ENCODE measurements around the gene DNAL4.

The DNAL4 gene

DNA sequence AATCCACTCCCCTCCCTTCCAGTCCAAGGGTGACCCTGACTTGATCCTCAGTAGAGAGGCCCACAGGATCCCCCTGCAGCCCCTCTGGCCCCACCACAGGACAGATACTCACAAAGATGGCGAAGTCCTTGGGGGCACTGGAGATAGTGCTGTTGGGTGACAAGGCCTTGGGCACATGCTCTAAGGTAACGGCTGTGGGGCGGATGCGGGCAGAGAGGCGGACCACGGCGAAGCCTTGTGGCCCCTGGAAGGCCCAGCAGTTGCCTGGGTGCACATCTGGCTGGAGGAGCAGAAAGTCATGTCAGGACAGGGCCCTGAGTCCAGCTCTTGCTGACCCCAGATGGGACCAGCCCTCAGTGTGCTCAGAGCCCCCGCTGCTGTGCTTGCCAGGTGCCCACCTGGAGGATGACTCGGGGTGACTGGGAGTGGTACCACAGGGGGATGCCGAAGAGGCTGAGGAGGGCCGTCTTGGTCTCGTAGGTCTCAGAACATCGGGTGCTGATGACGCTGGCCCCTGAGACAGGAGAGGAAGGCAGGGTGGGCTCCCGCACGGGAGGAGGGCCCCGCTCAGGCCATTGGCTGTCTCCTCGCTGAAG, 55.4 kb downstream of the DNAL4 start:
- FAIRE-seq = no peak

DNA sequence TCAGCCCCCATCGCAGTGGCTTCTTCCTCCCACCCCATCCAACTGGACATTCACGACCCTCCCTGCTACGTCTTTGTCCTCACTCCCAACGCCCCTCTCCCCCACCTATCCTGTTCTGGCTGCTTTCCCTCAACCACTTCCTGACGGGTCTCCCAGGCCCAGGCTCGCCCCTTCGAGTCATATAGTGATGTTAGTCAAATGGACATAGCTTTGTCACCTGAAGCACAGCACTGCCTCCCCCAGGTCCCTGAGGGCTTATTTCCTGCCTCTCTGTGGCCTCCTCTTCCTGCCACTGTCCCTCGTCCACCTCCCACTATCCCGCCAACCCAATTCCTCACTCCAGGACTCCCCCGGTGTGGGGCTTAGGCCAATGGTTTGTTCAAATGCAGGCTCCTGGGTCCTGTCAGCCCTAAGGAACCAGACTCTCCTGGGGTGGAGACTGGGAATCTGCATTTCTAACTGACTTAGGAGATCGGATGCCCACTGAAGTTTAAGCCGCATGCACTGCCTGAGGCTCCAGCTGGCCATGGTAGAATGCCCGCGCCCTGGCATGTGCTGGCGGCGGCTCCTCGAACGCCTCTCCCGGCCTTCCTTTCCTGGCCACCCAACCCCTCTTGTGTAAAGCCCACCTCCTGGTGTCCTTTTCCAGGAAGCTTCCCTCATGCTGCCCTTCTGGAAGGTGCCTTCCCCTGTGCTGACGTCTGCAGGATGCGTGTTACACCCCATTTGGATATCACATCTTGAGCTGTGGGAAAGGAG, 56.5 kb downstream of the DNAL4 start:
- no peak for FAIRE-seq

GRCh38 chr22:38736257-38736570, 57.7 kb downstream of the DNAL4 start:
- FAIRE-seq = no peak

DNA sequence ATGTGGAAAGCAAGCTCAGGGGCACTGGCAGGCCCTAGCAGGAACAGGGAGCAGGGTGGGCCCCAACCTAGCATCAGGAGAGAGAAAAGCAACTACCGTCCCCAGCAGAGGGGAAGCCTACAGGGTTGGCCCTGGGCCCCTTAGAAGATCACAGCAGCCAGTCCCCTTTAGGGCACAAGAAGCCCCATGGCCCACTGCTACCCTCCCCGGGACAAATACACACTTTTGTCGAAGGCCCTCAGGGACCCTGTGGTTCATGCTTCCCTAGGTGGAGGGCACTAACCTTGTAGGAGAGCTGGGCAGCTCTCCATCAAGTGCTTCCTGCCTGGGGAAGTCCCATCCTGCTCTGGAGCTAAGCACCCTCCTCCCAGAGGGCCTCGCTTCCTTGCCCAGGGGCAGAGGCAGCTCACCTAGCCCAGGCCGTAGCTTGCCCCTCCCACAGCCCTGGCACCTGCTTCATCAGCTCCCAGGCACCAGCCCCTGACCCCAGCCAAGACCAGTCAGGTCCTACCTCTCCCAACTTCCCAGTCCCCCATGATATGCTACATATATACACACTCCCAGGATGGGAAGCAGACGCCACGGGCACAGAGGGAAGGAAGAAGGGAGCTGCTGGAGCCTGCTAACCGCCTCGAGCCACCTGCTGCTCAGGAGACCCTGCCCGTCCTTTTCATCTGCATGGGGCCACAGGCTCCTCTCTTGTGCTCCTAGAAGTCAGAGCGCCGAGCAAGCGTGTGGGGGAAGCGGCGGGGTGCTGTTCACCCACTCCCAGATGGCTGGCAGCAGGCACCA, 58.3 kb downstream of the DNAL4 start:
- no peak for FAIRE-seq

GRCh38 chr22:38735126-38735464, 58.8 kb downstream of the DNAL4 start:
- no peak for FAIRE-seq

DNA sequence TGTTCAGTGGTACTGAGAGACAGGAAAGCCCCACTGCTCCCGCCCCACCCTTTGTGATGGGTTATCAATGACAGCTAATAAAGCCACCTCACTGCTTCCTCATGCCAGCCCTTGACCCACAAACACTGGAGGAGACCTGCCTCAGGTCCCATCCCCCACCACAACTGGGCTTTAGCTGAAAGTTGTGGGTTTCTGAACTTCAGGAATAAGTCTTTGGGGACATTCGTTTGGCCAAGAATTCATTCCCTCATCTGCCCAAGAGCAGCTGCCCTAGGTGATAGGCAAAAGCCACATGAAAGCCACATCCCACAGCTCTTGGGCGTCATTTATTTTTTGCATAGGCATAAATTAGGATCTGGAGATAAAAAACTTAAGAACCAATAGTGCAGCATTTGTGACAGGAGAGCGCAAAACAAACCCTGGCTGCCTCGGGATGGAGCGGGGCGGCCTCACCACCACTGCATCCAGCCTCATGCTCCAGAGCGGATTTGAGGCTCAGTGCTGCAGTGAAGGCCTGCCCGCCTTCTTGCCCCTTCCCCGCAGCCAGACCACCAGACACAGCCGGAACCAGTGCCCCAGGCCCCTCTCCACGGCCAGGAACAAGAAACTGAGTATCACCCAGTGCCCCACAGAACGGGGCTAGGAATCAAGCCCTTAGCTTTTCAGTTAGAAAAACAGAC, 59.4 kb downstream of the DNAL4 start:
- FAIRE-seq = no peak

DNA sequence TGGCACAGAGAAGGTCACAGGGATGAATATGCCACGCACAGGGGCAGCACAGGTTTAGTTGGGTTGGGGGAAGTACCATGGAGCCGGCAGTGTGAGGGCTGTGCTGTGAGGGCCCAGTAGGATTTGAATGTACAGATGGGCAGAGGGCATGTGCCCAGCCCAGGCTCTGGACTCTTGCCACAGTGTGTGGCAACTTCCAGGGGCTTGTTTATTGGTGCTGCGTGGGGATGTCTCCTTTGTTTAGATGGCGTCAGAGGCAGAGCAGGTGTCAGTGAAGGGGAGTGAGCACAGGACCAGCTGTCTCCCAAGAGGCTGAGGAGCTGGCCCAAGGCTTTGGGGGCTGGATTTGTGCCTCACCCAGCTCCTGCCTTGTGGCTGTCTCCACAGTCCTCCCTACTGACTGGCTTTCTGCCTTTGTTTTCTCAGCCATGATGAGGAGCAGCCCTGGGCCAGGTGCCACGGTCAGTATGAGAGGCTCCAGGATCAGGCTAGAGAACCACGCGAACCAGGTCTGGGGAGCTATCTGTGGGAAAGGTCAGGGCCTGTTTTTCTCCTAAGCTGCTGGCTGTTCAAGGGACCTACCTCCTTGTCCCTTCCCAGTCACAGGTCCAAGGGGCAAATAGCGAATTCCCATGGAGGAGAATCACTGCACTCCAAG, 60.1 kb downstream of the DNAL4 start:
- FAIRE-seq = no peak

DNA sequence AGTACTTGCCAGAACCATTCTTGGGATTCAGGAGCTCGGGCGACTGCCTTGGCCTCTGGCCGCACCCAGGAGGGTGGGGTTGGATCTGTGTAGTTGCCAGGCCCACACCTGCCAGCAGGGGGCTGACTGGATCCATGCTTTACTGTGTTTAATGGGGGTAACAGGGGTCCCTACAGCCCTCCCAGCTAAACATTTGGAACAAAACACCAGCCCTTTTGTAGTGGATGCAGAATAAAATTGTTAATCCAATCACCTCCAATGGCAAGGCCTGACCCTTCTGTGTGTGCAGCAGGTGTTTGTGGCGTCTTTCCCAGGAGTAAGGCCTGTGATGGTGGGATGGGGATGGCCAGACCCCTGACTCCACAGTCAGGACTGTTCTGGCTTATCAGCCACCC, 60.6 kb downstream of the DNAL4 start:
- no peak for FAIRE-seq

GRCh38 chr22:38732251-38732815, 61.6 kb downstream of the DNAL4 start:
- no peak for FAIRE-seq

- FAIRE-seq = no peak
Measured at GRCh38 chr22:38731703-38732161, 62.2 kb downstream of the DNAL4 start.

DNA sequence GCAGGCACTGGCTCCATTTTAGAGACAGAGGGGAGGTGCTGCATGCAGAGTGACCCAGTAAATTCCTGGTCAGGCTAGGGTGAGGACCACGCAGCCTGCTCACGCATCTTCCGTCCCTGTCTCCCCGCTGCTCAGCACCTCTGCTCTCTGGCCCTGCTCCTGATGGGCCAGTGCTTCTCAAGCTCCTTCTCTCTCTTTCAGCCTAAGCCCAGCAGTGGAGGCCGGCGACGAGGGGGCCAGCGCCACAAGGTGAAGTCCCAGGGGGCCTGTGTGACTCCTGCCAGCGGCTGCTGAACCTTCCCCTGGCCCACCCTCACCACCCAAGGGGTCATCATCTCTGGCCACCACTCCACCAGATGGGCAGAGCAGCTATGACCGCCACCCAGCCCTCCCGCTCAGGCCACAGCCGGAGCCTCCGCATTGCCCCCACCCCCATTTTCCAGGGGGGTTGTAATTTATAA, 63.5 kb downstream of the DNAL4 start:
- FAIRE-seq = no peak

DNA sequence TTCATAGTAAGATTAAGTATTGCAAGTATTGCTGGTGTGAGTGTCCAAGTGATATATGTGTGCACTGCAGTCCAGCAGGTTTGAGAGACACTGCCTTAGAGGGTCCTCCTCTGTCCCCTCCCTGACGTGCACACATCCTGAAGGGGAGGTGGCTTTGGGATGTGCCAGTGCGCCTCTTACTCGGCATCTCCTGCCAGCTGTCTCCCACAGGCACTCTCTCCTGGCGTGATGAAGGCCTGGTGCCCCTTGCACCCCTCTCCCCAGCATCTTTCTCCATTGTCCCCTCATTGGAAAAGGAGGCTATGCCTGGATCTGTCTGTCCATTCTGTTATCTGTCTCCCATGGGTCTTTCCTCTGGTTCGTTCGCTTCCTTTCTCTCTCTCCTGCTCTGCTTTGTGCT, 64.0 kb downstream of the DNAL4 start:
- FAIRE-seq = no peak

- FAIRE-seq = no peak
Measured at GRCh38 chr22:38728871-38729796, 64.8 kb downstream of the DNAL4 start.
